Fibroblast of the conjunctiva (primary cell): ENCODE data around the gene EHMT1.
"Not testable (repeated sequence)": the region's sequence is repeated elsewhere in the genome, so short reads cannot be mapped to it uniquely, and the experiment has no call there.

Source experiments
- DNase-seq: peaks from one replicate; pipeline ENCODE4 v3.0.0-alpha.2; 2010; ENCODE audit warnings: low read depth

The EHMT1 gene

DNA sequence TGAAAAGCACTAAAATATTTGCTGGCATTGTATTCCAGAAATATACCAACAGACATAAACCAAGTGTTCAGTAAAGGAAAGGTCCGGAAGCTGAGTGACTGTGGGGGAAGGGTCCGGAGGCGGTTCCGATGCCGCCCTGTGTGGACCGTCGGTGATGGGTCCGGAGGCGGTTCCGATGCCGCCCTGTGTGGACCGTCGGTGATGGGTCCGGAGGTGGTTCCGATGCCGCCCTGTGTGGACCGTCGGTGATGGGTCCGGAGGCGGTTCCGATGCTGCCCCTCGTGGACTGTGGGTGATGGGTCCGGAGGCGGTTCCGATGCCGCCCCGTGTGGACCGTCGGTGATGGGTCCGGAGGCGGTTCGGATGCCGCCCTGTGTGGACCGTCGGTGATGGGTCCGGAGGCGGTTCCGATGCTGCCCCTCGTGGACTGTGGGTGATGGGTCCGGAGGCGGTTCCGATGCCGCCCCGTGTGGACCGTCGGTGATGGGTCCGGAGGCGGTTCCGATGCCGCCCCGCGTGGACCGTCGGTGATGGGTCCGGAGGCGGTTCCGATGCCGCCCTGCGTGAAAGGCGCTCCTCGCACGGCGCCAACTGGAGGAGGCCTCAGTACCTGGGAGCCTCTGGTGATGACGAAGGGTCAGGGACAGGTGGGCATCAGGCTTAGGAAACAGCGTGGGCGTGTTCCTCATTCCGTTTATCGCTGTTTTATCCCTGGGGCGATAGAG lies 191.1 kb downstream of the EHMT1 start:
- DNase-seq, result not testable (repeated sequence)

DNA sequence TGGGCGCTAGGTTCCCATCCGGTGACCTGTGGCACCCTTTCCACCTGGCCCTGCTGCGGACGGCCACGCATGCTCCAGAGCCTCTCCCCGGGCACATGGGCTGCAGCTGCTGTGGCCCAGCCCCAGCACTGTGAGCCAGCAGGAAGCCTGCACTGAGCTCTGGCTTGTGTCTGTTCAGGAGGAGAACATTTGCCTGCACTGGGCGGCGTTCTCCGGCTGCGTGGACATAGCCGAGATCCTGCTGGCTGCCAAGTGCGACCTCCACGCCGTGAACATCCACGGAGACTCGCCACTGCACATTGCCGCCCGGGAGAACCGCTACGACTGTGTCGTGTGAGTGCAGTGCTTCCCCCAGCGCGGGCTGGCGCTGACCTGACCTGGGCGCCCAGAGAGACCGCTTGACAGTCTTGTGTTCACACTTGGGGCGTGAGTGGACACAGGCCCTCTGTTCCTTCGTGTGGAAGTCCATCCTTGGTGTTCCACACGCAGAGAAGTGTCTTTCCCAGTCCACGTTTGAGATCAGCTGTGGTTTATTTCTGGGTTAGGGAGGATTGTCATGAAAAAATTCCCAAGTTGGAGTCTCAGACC lies 192.6 kb downstream of the EHMT1 start:
- DNase-seq, result no peak

DNA sequence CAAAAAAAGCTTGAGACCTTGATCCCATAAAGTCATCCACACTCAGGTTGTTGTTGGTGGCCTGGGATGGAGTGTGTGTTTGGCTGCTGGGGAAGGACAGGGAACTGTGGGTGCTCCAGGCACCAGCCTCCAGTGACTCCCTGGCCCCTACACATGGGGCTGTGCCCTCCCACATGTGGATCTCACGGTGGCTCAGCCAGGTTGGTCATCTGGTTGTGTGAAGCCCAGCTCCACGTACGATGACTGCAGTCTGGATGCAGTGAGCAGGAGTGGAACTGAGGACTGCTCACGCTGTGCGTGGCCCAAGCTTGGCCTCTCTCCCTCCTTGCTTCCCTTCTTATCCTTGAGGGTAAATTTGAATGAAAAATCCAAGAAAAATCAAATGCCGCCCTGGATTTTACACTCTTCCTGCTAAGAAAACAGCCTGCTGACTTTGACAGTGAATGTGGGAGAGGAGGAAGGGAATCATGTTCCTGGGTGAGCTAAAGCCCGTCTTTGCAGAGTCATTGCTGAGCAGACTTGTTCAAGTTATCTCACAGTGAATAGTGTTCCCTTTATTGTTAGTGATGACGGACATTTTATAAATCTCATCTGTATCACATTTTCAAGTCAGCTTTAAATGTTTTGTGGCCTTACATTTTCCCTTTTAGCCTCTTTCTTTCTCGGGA lies 193.7 kb downstream of the EHMT1 start:
- no peak for DNase-seq

DNA sequence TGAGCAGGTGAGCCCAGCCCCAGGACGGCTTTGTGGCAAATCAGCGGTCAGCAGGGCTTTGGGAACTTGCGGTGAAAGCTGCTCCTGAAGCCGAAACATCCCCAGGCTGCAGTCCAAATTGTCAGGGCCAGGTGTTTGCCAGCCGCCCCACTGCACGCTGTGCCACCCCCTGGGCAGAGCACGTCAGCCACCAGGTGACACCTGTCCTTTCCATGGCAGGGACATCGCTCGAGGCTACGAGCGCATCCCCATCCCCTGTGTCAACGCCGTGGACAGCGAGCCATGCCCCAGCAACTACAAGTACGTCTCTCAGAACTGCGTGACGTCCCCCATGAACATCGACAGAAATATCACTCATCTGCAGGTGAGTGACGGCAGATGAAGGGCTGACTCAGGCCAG lies 194.4 kb downstream of the EHMT1 start:
- DNase-seq, result no peak

DNA sequence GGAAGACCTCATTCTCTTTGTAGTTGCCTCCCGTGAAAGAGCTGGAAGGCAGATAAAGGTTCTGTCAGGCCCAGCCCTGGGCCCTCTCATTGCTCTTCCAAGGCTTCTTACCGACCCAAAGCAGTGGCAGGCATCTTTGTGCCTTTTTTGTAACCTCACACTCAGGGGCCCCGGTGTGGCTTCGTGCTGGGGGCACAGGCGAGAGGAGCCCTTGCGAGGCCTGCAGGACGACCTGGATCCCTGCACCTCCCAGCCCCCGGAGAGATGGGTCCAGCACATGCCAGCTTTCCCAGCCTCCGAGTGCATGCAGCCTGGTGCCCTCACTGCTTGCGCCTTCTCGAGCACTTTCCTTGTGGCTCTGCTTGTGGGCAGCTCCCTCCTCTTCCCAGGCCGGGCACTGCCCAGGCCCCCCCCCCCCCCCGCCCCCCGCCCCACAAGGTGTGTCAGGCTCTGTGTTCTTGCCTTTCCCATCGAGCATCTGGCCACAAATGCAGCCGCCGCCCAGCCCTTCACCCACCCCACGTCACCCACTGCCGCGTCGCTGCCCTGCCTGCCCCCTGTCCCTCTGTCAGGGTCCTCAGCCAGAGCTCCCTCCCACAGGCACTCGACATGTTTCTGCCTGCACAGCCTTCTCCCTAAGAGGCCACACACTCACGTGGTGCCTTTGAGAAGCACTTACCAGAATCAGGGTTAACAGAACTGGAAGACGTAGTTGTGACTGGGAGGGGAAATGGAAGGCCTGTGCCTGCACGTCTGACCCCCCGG lies 195.0 kb downstream of the EHMT1 start:
- no peak for DNase-seq

DNA sequence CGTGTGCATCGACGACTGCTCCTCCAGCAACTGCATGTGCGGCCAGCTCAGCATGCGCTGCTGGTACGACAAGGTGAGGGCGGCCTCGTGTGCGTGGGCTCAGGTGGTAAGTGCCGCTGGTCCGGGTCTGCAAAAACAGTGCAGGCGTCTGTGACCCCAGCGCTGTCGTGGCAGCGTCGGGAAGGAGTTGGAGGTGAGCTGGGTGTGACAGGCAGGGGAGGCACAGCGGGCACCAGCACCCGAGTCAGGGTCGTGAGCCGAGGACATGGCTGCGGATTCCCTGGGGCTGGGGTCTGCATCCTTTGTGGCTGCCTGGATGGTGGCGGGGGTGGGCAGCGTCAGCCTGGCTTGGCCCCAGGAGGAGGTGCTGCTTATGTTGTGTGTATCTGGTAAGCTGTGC lies 195.6 kb downstream of the EHMT1 start:
- DNase-seq, result no peak

DNA sequence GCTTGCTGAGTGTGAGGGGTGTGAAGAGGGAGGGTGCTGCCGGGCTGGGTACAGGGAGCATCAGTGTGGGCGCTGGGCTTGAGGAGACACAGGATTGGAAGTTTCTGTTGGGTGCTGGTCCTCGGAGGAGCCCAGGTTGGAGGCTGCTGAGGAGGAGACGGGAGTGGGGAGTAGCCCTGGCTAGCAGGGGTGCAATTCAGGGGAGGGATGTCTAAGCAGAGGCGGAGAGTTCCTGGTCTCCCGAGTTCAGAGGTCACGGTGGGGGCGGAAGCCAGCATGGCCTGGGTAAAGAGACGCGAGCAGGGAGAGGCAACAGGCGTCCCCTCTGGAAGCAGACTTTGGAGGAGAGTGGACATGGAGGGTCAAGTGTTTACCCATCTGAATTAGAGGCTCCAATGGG lies 196.0 kb downstream of the EHMT1 start:
- no peak for DNase-seq

DNA sequence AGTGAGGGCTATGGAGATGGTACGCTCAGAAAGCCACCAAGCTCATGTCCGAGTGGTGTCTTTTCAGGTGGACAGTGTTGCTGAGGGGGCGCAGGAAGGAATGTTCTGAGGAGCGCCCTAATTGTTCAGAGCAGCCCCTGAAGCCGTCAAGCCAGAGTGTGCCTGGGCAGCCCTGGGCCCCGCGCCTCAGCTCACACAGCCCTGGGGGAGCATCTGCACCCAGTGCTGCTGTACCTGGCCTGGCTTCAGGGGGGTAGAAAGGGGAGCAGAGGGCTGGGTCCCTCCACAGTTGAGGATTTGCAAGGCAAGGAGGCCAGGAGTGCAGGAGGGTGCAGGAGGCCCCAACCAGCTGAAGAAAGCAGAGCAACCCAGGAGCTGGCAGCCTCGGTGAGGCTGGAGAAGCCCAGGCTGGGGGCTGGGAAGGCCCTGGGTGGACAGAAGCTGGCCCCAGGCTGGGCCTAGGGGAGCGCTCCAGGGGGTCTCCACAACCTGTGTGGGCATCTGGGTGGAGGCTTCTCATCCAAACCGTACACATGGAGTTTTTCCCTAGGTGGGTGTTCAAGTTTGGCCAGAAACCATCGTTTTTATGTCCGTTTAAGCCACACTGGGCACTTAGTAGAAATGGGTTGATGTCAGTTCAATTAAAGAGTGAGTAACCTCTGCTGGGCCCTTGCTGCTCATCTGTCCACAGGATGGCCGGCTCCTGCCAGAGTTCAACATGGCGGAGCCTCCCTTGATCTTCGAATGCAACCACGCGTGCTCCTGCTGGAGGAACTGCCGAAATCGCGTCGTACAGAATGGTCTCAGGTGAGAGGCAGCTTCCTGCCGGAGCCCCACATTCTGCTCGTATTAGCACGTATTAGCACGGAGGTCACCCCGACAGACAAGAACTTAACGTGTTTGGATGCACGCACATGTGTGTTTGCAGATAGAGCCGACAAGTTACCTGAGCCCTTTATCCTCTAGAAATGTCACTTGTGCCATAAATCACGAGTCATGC lies 196.8 kb downstream of the EHMT1 start:
- DNase-seq, result no peak

DNA sequence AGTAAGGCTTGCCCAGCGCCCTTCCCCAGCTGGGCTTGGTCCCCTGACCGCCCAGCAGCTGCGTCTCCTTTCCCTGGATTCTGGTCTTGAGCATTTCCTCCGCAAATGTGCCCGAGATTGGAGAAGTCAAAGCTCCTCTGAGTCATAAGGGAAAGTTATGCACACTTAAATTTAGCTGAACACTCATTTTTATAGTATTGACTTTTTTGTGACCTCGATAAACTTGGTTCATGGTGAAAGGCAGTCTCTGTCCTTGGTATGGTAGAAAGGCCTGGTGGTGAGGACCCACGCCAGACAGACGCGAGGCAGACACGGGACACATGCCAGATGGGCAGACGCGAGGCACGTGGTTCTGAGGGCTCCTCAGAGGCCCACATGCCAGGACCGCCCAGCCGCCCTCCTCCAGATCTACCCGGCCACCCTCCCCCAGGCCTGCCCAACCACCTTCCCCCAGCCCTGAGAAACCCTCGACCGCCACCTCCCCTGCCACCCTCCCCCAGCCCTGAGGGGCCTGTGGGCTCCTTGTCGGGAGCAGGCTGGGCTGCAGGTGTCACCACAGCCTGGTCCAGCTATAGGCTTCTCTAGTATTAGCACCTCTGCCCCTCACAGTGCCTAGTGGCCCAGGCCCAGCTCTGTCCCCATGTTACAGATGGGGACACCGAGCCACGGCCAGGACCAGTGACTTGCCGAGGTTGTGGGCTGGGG lies 197.9 kb downstream of the EHMT1 start:
- no peak for DNase-seq

DNA sequence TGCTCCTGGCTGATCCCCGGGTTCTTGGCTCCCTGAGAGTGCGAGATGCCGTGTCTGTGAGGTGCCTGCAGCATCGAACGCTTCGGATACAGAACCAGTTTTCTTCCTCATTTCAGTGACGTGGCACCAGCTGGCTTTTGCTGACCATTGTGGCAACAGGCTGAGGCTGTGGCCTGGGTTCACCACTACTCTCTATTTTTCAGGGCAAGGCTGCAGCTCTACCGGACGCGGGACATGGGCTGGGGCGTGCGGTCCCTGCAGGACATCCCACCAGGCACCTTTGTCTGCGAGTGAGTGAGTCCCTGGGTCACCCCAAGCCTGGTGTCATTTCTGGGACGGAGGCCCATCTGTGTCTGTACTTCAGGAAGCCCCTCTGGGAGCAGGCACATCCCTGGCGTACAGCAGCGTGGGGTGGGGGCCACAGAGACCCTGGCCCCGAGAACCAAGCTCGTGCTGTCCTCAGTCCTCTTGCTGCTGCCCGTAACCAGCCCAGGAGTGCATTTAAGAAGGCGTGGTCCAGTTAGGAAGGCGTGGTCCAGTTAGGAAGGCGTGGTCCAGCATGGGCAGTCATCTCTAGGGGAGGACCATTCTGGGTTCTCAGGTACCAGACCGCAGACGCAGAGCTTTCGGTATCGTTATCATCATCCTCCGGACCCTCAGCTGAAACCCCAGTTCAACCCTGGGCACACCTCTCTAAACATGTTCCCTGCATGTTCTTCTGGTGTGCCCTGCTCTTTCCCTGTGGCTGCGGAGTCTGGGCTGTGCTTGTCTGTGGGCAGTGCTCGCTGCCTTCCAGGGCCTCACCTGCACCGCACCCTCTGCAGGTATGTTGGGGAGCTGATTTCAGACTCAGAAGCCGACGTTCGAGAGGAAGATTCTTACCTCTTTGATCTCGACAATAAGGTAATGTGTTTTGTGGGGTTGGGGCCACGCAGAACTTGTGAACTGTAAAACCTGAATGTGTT lies 198.7 kb downstream of the EHMT1 start:
- no peak for DNase-seq

DNA sequence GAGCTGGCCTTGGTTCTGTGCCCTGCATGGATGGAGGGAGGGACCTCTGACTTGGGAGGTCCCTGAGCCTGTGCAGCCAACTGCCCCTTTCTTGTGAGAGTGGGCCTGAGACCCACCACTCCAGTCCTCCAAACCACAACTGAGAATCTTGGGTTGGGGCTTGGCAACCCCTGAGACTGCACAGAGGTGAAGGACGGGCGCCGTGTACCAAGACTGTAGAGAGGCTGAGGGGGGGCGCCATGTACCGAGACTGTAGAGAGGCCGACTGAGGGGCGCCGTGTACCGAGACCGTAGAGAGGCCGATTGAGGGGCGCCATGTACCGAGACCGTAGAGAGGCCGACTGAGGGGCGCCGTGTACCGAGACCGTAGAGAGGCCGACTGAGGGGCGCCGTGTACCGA lies 199.5 kb downstream of the EHMT1 start:
- no peak for DNase-seq

DNA sequence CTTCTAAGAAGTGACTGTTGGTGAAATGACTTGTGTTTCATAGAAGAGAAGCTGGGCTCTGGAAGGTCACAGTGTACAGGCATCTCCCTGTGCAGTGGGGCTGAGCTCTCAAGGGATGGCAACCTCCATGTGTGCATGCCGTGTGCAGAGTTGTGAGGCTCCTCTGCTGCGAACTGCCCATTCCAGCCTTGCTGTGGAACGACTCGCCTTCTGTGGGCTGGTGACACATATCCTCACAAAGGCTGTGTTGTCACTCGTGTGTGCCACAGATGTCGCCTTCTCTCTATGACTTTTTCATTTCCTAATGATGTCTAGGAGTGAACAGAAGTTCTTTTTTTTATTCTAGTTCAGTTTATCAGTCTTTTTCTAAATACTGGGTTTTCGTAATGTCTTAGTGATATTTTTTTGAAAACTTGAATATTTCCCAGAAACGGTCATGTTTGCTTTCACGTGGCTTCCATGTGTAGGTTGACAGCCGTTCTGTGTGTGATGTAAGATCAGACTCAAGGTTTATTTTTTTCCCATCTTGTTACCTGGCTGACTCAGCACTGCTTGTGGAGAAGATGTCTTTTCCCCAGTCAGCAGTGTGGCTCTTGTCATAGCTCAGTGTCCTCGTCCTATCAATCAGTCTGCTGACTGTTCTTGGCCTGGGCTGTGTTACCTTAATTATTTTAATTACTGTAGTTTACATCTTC lies 201.5 kb downstream of the EHMT1 start:
- DNase-seq, result no peak

DNA sequence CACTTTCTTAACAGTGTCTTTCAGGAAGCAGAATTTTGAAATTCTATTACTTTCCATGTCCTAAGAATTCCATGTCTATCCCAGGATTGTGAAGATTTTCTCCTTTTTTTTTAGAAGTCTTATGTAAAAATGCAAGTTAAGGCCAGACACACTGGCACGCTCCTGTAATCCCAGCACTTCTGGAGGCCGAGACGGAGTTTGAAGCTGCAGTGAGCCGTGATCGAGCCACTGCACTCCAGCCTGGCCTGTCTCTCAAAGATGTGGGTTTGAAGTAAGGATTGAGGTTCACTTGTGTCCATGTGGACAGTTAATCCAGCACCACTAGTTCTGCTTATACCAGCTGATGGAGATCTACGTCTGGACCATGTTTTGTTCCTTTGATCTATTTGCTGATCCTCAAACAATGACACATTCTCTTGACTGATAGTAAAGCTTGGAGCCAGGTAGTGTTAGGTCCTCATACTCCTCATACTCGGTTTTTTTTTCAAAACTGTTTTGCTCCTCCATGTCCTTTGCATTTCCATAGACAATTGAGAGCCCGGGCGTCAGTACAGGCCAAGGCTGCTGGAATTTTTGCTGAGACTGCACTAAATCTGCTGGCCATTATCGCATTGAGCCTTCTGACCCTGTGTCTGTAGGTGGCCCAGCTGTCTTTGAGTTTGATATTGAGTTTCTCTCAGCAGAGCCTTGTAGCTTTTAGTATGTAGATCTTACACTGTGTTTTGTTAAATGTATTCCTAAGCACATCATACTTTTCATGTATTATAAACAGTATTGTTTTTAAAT lies 205.4 kb downstream of the EHMT1 start:
- no peak for DNase-seq

DNA sequence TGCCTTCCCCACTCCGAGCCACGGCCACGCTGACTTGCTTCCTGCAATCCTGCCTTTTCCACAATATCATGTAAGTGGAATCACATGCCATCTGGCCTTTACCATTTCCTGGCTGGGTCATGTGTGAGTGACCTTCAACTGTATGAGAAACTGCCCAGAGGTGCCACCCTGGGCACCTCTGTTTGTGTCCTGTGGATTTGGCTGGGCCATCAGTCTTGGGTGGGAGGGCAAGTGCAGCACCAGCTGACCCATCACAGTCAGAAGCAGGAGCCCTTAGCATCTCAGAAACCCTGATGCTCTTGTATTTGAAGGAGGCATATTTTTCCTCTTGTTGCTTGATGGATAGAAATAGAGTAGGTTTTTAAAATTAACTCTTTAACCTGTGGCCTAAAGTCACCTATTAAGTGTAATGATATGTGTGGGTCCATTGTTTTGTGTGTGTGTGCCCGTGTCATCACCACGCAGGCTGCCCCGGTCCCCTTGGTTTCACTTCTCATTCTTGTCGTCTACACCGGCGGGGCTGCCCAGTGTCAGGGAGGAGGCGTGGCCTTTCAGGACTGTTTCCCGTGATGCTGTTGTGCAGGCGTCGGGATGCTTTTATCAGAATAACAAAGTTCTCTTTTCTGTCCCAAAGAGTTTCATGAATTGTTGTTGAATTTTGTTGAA lies 206.7 kb downstream of the EHMT1 start:
- DNase-seq, result no peak

DNA sequence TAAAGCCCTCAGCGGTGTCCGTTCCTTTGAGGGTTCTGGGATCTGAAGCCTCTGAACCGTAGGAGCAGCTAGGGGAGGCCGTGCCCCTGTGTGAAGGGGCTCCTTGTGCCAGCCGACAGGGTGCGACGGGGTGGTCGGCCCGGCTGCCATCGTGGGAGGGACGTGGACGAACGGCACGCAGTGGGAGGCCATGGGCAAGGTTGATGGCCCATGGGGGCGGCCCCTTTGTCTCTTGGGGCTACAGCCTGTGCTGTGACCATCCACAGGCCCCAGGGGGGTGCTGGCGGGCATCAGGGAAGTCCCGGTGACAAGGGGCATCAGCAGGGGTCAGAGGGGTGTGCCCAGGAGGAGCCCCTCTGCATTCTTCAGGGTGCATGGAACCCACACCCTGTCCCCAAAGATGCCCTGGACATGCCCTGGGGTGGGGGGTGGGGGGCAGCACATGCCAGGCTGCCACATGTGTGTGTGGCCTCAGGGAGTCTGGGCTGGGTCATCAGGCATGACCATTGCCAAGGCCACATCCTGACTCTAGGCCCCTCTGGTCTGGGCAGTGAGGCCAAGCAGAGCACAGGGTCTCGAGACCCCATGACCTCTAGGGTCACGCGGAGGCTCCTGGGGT lies 209.2 kb downstream of the EHMT1 start:
- no peak for DNase-seq

DNA sequence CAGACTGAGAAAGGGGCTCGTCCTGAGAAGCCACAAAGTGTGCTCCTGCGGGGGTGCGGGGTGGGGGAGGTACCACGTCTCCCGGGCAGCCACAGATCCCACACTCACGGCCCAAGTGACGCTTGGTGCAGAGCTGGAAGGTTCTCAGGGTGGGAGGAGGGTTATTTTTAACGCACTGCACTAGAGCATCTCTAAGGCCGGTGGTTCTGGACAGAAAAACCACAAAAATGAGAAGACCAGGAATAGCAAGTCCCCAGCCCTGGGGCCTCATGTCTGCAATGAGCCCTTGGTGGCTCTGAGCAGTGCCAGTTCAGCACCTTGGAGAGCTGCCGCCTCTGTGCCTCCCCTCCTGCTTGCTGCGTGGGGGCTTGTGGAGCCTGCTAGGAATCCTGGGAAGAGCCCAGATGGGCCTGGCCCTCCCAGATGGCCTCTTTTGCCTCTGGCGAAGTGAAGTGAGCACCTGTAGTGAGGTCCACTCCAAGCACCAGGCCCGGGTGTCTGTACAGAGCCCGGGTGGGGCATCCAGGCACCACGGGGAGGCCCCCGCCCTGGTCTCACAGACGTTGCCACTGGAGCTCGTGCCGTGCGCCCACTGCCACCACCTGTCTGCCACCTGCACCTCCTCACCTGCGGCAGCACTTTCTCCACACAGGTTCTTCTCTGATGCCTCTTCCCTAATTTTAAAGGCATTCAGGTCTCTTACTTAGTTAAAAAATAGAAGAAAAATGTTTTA lies 209.9 kb downstream of the EHMT1 start:
- no peak for DNase-seq
